KMS-11 (cell line): ENCODE measurements around the gene HECW1.

ENCODE experiments used
- H2AFZ ChIP-seq: fragments of 200-600 bp; sonication (generic); 2 replicates; pipeline ENCODE4 v1.6.1; 2016; ENCODE audit warnings: antibody characterized with exemption, mixed run types, low read depth
- H3K27ac ChIP-seq: fragments of 200-600 bp; sonication (generic); 2 replicates; pipeline ENCODE4 v1.6.1; 2016; ENCODE audit warnings: mild to moderate bottlenecking, mixed run types
- H3K27me3 ChIP-seq: fragments of 200-600 bp; sonication (generic); 2 replicates; pipeline ENCODE4 v1.6.1; 2017; ENCODE audit warnings: mild to moderate bottlenecking, low read depth, mixed run types, moderate library complexity; ENCODE audit not compliant: insufficient read depth
- H3K36me3 ChIP-seq: fragments of 200-600 bp; sonication (generic); 2 replicates; pipeline ENCODE4 v1.6.1; 2017; ENCODE audit warnings: mild to moderate bottlenecking, mixed run types; ENCODE audit not compliant: insufficient read depth
- H3K4me1 ChIP-seq: fragments of 200-600 bp; sonication (generic); 2 replicates; pipeline ENCODE4 v1.6.1; 2016; ENCODE audit warnings: mild to moderate bottlenecking, low read depth, mixed run types; ENCODE audit not compliant: poor library complexity, severe bottlenecking
- H3K4me2 ChIP-seq: fragments of 200-600 bp; sonication (generic); 2 replicates; pipeline ENCODE4 v1.7.0; 2016; ENCODE audit warnings: mild to moderate bottlenecking, mixed run types
- H3K4me3 ChIP-seq: fragments of 200-600 bp; sonication (generic); IDR thresholded peaks from 2 replicates; pipeline ENCODE4 v1.6.1; 2017; ENCODE audit warnings: low read depth, low read length, mixed read lengths; ENCODE audit not compliant: insufficient read depth
- H3K79me2 ChIP-seq: fragments of 200-600 bp; sonication (generic); 2 replicates; pipeline ENCODE4 v1.6.1; 2016; ENCODE audit warnings: low read depth, mixed run types; ENCODE audit not compliant: insufficient read depth
- H3K9ac ChIP-seq: fragments of 200-600 bp; sonication (generic); 2 replicates; pipeline ENCODE4 v1.6.1; 2016; ENCODE audit warnings: mild to moderate bottlenecking, mixed run types
- H4K20me1 ChIP-seq: fragments of 200-600 bp; sonication (generic); 2 replicates; pipeline ENCODE4 v1.6.1; 2016; ENCODE audit warnings: mild to moderate bottlenecking, mixed run types; ENCODE audit not compliant: insufficient read depth
- TF ChIP-seq, protein P1 (sequence below): fragments of 200-600 bp; sonication (generic); conservative IDR thresholded peaks from 2 replicates; pipeline ENCODE4 v1.6.1; 2017; ENCODE audit warnings: low read depth, mild to moderate bottlenecking, antibody characterized with exemption, low read length, moderate library complexity, mixed read lengths

The HECW1 gene

DNA sequence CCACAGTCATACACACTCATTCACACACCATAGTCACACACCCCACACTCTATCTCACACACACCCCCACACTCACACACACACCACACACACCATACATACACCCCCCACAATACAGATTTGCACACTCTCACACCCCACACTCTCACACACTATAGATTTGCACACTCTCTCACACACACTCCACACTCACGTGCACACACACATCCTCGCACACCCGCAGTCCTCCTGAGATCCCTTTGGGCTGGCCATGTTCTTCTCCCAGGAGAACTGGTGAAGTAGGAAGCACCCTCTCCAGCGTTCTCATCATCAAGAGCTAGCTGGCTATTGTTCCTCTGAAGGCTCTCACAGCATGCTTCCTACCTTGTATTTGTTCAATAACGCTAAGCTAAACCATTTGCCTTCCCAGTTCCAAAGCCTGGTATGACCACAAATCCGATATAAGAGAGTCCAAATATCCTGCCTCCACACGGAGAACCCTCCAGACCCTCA, 86.2 kb downstream of the HECW1 start:
- H4K20me1 ChIP-seq = no peaks in the 10 kb centered on the region
- H3K4me1 ChIP-seq = no peaks in the 10 kb centered on the region
- H2AFZ ChIP-seq = no peak overlapping the region
- TF ChIP-seq, protein P1, sequence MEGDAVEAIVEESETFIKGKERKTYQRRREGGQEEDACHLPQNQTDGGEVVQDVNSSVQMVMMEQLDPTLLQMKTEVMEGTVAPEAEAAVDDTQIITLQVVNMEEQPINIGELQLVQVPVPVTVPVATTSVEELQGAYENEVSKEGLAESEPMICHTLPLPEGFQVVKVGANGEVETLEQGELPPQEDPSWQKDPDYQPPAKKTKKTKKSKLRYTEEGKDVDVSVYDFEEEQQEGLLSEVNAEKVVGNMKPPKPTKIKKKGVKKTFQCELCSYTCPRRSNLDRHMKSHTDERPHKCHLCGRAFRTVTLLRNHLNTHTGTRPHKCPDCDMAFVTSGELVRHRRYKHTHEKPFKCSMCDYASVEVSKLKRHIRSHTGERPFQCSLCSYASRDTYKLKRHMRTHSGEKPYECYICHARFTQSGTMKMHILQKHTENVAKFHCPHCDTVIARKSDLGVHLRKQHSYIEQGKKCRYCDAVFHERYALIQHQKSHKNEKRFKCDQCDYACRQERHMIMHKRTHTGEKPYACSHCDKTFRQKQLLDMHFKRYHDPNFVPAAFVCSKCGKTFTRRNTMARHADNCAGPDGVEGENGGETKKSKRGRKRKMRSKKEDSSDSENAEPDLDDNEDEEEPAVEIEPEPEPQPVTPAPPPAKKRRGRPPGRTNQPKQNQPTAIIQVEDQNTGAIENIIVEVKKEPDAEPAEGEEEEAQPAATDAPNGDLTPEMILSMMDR = no peak
- H3K36me3 ChIP-seq = no peaks in the 10 kb centered on the region
- no peak overlapping the region for H3K4me2 ChIP-seq
- no peaks in the 10 kb centered on the region for H3K79me2 ChIP-seq
- H3K4me3 ChIP-seq = no peak overlapping the region
- no peak overlapping the region for H3K9ac ChIP-seq
- no peaks in the 10 kb centered on the region for H3K27me3 ChIP-seq
- no peak overlapping the region for H3K27ac ChIP-seq

DNA sequence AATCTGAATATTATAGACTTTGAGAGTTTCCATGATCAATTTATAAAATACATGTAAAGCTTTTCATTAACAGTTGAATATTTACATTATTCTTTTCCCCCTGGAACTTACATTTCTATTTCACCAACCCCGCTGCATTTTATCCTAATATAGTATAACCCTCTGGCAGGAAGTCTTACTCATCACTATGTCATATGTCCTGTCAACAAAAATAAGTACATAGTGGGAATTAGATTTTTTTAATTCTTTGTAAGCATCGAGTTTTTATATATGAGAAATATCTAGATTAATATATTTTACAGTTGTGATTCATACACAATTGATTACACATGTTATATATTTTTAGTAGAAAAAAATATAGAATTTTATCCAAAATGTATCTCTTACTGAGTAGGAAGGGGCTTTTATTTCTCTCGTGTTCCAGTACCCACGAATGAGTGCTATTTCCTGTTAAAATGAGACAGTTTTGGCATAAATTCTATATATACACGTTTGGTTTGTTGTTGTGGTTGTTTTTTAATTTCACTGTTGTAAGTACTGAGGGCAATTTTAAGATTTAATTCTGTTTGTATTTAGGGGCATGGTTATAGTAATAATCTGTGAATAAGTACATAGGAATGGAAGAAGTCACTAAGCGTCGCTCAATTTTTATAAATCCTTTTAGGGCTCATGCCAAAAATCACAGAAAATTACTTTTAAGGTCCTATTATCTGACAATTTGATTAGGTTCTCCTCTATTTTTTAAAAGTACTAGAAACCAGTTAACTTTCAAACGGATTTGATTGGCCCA, 87.1 kb downstream of the HECW1 start:
- Histone ChIP-seq H2AFZ (no peak overlapping the region), H3K4me2 (no peak overlapping the region), H4K20me1 (no peaks in the 10 kb centered on the region), H3K9ac (no peak overlapping the region), H3K79me2 (no peaks in the 10 kb centered on the region), H3K27me3 (no peaks in the 10 kb centered on the region), H3K27ac (no peak overlapping the region), H3K36me3 (no peaks in the 10 kb centered on the region), H3K4me3 (no peak overlapping the region), H3K4me1 (no peaks in the 10 kb centered on the region)
- TF ChIP-seq, protein P1 = no peak

DNA sequence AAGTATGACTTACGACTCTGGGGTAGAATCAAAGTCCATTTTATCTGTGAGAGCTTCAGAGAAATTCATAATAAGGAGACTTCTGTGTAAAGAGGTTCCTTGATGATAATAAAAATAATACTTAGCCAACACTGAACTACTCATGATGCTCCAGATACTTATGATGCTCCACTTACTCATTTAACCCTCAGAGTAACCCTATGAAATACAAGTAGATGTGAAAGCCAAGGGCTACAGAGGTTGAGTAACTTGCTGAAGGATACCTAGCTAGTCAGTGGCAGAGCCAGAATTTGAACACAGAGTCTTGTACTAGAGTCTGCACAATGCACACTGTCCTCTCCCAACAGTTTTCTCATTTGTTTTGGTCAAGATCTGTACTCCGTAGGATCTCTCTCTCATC, 89.5 kb downstream of the HECW1 start:
- Histone ChIP-seq H3K36me3 (no peaks in the 10 kb centered on the region), H3K4me1 (no peaks in the 10 kb centered on the region), H3K79me2 (no peaks in the 10 kb centered on the region), H3K27me3 (no peaks in the 10 kb centered on the region), H3K27ac (no peak overlapping the region), H4K20me1 (no peaks in the 10 kb centered on the region), H3K9ac (no peak overlapping the region), H3K4me2 (no peak overlapping the region), H2AFZ (no peak overlapping the region), H3K4me3 (no peak overlapping the region)
- TF ChIP-seq, protein P1 = no peak

DNA sequence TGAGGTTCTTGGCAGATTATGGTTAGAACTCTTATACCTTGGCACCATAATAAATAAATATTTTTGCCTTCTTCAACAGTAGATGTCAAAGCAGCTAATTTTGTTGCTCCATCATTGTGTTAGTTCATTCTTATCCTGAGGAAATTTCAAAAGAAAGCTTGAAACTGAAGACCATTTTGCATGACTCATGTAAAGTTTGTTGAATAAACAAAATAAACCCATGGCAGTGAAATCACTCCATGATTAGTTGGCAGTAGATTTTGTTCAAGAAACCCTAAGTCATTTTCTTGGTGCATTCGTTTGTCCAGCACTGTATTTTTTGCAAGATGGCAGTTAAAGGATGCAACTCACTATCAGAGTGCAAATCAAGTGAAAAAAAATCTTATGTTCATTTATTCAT, 91.6 kb downstream of the HECW1 start:
- H3K27me3 ChIP-seq = no peaks in the 10 kb centered on the region
- H2AFZ ChIP-seq = no peak overlapping the region
- no peak overlapping the region for H3K4me3 ChIP-seq
- TF ChIP-seq, protein P1 = no peak
- no peak overlapping the region for H3K4me2 ChIP-seq
- no peak overlapping the region for H3K27ac ChIP-seq
- H3K36me3 ChIP-seq = no peaks in the 10 kb centered on the region
- no peaks in the 10 kb centered on the region for H3K79me2 ChIP-seq
- H3K9ac ChIP-seq = no peak overlapping the region
- H4K20me1 ChIP-seq = no peaks in the 10 kb centered on the region
- no peaks in the 10 kb centered on the region for H3K4me1 ChIP-seq
